ENCODE measurements around the gene PACRG.
"Not testable (repeated sequence)": the region's sequence is repeated elsewhere in the genome, so short reads cannot be mapped to it uniquely, and the experiment has no call there.

The PACRG gene

DNA sequence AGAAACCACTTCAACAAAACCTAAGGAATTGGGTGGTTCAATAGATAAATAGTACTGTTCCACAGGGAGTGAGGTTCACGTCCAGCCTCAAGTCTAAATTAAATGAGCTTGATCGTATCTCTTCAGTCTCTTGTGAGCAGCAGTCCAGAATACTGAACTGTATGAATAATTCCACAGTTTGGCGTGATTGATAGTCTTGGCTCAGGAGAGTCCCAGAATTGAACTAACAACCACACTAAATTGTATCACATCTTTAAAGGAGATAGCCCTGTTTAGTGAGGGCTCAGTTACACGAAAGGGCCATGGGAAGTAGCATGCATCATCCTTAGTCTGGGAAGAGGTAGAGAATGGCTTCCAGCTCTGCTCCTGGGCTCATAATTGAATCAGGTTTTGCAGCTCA is 224.6 kb downstream of the PACRG start:
- no peak for DNase-seq

DNA sequence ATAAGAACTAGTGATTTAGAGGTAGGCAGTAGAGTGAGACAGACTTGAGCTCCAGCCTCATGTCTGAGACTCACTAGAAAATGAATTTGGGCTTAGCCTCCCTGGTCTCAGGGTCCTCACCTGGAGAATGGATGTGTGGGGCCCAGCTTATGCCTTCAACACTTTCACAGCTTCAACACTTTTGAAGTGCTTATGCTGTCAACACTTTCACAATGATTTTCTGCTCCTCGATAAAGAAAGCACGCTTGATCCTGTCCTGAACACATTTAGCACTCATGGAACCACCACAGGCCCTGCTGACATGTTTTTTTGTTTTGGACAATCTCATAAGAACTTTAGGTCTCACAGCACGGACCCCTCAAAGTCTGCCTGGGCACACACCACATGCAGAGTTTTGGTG is 229.3 kb downstream of the PACRG start:
- DNase-seq: no peak

DNA sequence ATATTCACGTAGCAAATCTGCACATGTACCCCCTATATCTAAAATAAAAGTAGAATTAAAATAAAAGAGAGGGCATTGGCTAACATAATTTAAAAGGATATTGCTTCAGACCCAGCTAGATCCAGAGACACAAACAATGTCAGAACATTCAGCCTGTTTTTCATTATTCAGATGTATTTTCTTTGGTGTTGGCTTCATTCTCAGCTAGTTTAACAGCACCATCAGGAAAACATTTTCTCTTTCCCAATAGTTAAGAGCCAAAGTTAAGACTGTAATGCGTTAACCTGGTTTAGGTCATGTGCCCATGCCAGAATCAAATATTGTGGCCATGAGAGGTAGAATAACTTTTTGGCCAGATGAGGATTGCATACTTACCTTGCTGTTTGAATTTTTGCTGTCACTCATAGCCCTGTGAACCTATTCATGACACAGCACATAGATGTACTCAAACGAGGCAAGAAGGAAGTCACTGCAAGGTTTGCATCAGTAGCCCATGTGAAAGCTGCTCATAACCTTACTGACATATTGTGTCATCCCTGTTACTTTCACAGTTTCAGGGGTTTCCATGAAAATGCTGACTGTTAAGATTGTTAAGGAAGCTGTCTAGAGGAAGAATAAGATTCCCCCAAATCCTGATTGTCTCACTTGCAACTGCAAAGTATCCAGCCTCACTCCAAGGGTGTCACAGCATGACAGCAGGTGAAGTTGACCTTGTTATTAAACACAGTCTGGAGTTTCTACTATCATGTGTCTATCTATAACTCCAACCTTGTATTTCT is 233.1 kb downstream of the PACRG start:
- DNase-seq: no peak

- DNase-seq: no peak
Observed at GRCh38 chr6:162962093-162962492, 234.3 kb downstream of the PACRG start.

DNA sequence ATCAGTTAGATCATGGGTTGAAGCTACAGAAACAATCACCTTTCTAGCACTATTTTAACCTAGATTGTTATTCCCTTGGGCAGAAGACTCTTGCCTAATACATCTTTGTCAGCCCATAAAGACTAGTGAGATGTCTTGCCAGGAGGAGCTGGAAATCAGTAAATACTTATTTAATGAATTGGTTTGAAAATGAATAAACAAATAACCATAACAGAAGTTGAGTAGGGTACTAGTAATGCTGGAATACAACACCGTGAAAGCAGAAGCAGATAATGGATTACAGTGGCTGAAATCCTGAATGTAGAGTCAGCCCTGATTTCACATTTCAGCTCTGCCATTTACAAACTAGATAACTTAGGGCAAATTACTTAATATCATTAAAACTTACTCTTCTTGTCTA is 236.1 kb downstream of the PACRG start:
- DNase-seq: no peak

GRCh38 chr6:162964488-162965140 is 236.8 kb downstream of the PACRG start:
- DNase-seq: no peak

GRCh38 chr6:162965366-162965765 is 237.6 kb downstream of the PACRG start:
- DNase-seq: no peak

GRCh38 chr6:162970246-162970645 is 242.5 kb downstream of the PACRG start:
- DNase-seq: no peak

- DNase-seq: no peak
Observed at GRCh38 chr6:162971356-162971755, 243.6 kb downstream of the PACRG start.

- DNase-seq: no peak
Observed at GRCh38 chr6:162973151-162973872, 245.5 kb downstream of the PACRG start.

GRCh38 chr6:162973980-162974379 is 246.2 kb downstream of the PACRG start:
- DNase-seq: no peak

- no peak for DNase-seq
Observed at GRCh38 chr6:162974685-162975084, 246.9 kb downstream of the PACRG start.

GRCh38 chr6:162976141-162976540 is 248.4 kb downstream of the PACRG start:
- DNase-seq: no peak

DNA sequence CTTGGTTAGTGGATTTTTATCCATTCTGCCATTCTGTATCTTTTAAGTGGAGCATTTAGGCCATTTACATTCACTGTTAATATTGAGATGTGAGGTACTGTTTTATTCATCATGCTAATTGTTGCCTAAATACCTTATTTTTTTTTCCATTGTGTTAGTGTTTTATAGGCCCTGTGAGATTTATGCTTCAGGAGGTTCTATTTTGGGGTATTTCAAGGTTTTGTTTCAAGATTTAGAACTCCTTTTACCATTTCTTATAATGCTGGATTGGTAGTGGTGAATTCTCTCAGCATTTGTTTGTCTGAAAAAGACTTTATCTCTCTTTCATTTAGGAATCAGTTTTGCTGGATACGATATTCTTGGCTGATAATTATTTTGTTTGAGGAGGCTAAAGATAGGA is 255.5 kb downstream of the PACRG start:
- DNase-seq: not testable (repeated sequence)

- DNase-seq: no peak
Observed at GRCh38 chr6:162998777-162999176, 271.0 kb downstream of the PACRG start.

- no peak for DNase-seq
Observed at GRCh38 chr6:162999575-163000285, 272.0 kb downstream of the PACRG start.

- DNase-seq: no peak
Observed at GRCh38 chr6:163001330-163001729, 273.6 kb downstream of the PACRG start.

- no peak for DNase-seq
Observed at GRCh38 chr6:163008186-163008585, 280.4 kb downstream of the PACRG start.

GRCh38 chr6:163008626-163009025 is 280.9 kb downstream of the PACRG start:
- DNase-seq: no peak

GRCh38 chr6:163010145-163010544 is 282.4 kb downstream of the PACRG start:
- no peak for DNase-seq

GRCh38 chr6:163014736-163015135 is 287.0 kb downstream of the PACRG start:
- no peak for DNase-seq

- DNase-seq: no peak
Observed at GRCh38 chr6:163017801-163018200, 290.0 kb downstream of the PACRG start.

GRCh38 chr6:163019926-163020325 is 292.2 kb downstream of the PACRG start:
- no peak for DNase-seq
